ENCODE results near the gene CFAP58.

The CFAP58 gene

GRCh38 chr10:104336821-104337467, 16.7 kb upstream of the CFAP58 start:
- DNase-seq (ENCODE audit: insufficient read length, low spot score) (no peak), FAIRE-seq (no peak)
- TF ChIP-seq POLR2A (IDR thresholded peaks at IDR 0.05; ENCODE audit: low read depth, low read length): no peak

DNA sequence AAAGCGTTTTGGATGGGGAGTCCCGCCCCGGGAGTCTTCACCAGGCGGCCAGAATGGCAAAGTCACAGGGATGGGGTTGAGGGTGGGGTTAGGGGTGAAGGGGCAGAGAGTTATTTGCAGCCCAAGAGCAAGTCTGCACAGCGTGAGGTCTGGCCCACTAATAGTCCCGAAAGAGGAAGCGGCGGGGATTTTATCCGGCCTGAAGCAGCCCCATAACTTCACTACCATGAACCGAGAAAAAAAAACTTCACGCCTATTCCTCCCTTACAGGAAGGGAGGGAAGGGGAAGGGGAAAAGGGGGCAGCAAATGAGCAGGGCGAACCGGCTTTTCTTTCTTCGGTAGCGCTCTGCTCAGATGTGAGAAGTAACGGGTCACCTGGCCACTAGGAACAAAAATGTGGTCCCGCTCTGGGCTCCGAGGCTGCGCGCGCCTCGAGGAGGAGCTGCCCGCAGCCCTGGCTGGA, 16.1 kb upstream of the CFAP58 start:
- no peak for FAIRE-seq
- no peak for TF ChIP-seq POLR2A (IDR thresholded peaks at IDR 0.05; ENCODE audit: low read depth, low read length)
- DNase-seq (ENCODE audit: insufficient read length, low spot score): no peak

GRCh38 chr10:104337985-104338735, 15.5 kb upstream of the CFAP58 start, which contains the start of gene ITPRIP:
Gene ITPRIP (minus strand): TSS chr10:104338465. CDS start chr10:104316051, 22,414 bp downstream.
- FAIRE-seq (no peak), DNase-seq (ENCODE audit: insufficient read length, low spot score) (peak; percentile 60)
- peak; percentile 81 for TF ChIP-seq POLR2A (IDR thresholded peaks at IDR 0.05; ENCODE audit: low read depth, low read length)

DNA sequence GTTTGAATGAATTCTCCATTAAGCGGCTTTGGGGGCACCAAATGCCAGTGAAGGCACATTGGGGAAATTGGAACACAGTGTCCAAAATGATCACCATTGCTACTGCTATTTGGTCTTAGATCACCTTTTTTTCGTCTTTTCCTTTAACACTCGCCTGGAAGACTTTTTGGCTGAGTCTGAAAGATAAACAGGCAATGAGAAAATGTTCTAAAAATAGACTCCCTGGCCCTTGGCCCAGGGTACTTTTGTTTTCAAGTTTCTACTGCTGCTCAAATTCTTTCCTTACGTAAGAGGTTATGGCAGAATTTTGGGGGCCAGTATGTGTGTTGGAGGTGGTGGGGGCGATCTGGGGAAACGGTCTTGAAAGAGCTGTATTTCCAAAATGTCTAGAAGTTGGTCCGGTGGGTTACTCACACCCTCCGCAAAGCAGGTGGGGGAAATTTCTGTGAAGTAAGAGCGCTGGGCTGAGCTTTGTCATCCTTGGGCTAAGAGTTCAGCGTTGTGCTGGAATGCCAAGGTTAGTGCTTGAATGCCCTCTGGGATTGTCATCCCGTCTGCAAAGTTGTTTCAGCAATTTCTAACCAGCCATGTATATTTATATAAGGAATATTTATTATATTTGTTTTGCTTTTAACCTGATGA, 14.0 kb upstream of the CFAP58 start:
- no peak for FAIRE-seq
- TF ChIP-seq POLR2A (IDR thresholded peaks at IDR 0.05; ENCODE audit: low read depth, low read length): no peak
- DNase-seq (ENCODE audit: insufficient read length, low spot score): no peak

DNA sequence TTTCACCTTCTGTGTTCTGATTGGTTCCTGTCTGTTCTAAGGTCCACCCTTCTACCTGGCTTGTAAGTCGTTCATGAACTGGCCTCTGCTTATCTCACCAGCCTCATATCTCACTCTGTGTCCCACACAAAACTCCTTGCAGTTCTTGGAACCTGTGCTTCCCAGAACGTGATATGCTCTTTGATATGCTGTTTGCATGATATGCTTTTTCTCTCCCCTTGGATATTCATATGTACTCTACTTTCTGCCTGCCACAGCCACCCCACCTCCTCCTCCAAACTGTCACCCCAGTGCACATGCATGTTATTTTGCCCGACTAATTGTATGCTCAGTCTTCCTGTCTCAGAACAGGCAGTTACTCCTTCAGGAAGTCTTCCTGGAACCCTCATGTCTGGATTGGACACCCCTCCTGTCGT, 13.5 kb upstream of the CFAP58 start:
- no peak for TF ChIP-seq POLR2A (IDR thresholded peaks at IDR 0.05; ENCODE audit: low read depth, low read length)
- FAIRE-seq: no peak
- DNase-seq (ENCODE audit: insufficient read length, low spot score): no peak

GRCh38 chr10:104340641-104341040, 13.0 kb upstream of the CFAP58 start:
- FAIRE-seq (no peak), DNase-seq (ENCODE audit: insufficient read length, low spot score) (no peak)
- TF ChIP-seq POLR2A (IDR thresholded peaks at IDR 0.05; ENCODE audit: low read depth, low read length): no peak

- DNase-seq (ENCODE audit: insufficient read length, low spot score) (no peak), FAIRE-seq (no peak)
- TF ChIP-seq POLR2A (IDR thresholded peaks at IDR 0.05; ENCODE audit: low read depth, low read length): no peak
Measured at GRCh38 chr10:104342941-104343411, 10.7 kb upstream of the CFAP58 start.

DNA sequence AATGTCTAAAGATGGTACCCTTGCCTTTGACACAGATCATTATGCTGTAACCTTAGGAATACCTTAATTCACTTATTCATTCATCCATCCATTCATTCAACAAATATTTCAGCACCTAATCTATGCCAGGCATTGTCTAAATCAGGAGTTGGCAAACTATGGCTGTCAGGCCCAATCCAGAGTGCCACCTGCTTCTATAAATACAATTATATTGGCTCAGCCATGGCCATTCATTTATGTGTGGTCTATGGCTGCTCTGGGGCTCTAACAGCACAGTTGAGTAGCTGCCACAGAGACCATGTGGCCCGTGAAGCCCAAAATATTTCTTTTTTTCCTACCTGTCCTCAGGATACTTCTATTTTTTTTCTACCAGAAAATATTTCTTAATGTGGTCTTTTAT, 9.4 kb upstream of the CFAP58 start:
- no peak for DNase-seq (ENCODE audit: insufficient read length, low spot score)
- TF ChIP-seq POLR2A (IDR thresholded peaks at IDR 0.05; ENCODE audit: low read depth, low read length): no peak
- FAIRE-seq: no peak

DNA sequence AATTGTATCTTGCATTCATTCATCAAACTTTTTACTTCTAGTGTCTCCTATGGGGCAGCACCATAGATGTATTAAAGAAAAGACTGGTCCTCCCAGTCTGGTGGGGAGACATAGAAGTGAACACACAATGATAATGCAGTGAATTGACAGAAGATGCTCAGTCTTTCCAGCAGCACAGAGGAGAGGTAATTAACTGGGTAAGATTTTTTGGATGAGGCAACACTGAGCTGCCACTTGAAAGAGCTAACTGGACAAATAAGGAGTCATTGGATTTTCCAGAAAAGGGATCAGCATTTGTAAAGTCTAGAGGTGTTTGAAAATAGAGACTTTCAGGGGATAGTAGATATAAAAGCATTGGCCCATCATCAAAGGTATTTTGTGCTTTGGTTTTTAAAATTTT, 8.1 kb upstream of the CFAP58 start:
- DNase-seq (ENCODE audit: insufficient read length, low spot score) (no peak), FAIRE-seq (no peak)
- TF ChIP-seq POLR2A (IDR thresholded peaks at IDR 0.05; ENCODE audit: low read depth, low read length): no peak

GRCh38 chr10:104345941-104346340, 7.7 kb upstream of the CFAP58 start:
- FAIRE-seq (no peak), DNase-seq (ENCODE audit: insufficient read length, low spot score) (no peak)
- TF ChIP-seq POLR2A (IDR thresholded peaks at IDR 0.05; ENCODE audit: low read depth, low read length): no peak

DNA sequence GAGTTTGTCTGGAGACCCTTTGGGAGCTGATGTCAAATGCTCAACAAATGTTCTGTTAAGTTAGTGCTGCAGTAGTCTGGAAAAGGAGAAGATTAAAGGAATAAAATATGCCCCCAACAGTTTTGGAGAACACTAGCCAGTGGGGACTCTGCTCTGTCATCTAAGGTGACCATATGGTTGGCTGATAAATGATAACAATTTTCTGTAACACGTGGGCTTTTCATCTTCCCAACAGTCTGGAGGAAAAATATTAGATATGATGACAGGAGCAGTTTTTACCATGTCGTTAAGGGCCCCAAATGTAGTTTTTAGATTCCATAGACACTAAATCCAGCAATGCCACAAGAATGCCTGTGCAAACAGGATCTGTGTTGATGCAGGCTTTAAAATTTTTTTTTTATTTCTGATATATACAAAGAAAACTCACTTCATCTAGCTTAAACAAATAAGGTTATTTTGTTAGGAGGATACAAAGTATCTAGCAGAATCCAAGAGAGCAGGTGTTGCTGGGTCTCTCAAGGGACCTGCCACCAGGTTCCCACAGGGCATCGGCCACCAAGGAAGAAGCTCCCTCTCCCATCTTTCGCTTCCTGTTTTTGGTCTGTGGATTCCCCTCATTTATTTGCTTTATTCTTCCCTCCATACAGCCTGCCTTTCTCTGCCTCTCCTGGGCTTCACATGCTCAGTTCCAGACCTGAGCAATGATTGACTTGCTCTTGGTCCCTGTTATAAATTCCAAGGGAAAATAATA, 6.2 kb upstream of the CFAP58 start:
- no peak for FAIRE-seq
- TF ChIP-seq POLR2A (IDR thresholded peaks at IDR 0.05; ENCODE audit: low read depth, low read length): no peak
- no peak for DNase-seq (ENCODE audit: insufficient read length, low spot score)

DNA sequence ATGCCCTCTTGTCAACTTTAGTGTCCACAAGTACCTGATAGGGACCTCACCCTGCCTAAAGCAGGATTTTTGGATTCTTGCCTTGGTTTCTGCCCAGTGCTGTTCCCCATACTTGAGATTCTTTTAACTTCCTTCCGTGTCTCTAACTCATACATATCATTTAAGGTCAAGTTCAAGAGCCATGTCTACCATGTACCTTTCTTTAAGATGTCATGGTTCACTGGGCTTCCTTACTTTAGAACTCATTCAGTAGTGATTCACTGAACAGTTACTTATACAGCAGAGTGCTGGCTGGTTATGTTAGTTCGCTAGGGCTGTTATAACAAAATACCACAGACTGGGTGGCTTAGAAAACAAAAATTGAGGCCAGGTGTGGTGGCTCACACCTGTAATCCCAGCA, 5.0 kb upstream of the CFAP58 start:
- no peak for TF ChIP-seq POLR2A (IDR thresholded peaks at IDR 0.05; ENCODE audit: low read depth, low read length)
- DNase-seq (ENCODE audit: insufficient read length, low spot score) (no peak), FAIRE-seq (no peak)

DNA sequence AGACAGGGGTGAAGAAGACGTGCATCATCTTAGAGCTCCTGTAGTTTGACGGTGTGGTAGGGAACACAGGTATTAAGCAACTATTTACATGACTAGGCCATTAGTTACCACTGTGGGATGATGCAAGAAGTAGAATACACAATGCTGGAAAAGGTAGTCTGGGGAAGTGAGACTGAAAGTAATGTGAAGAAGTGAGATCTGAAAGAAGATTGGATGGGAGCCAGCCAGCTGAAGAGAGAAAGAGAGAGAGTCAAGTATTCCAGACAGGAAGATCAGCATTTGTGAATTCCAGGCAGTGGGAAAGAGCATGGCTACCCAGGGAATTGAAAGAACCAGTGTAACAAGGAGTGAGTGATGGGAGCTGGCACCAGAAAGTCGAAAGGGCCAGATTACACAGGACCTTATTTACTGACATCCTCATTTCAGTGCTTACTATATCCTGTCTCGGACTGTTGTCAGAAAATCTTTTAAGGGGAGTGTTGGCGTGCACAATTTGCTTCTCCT, 4.0 kb upstream of the CFAP58 start:
- DNase-seq (ENCODE audit: insufficient read length, low spot score): no peak
- FAIRE-seq: no peak
- no peak for TF ChIP-seq POLR2A (IDR thresholded peaks at IDR 0.05; ENCODE audit: low read depth, low read length)

All from H54 (cell line).